B cell (primary cell): ENCODE data around the gene HTRA3. TPM values are rescaled to one million over a fixed set of nuclear protein-coding genes. Genes with fewer than 3 reads are reported as not detected.

Source experiments
- ATAC-seq: fragments of 200-7000 bp; cut with Tn5 transposase; one replicate; pipeline ENCODE4 v1.10.0; 2021; ENCODE audit warnings: low read depth, mild to moderate bottlenecking, moderate number of reproducible peaks, moderate library complexity
- CTCF ChIA-PET: fragments of 350-600 bp; sonication (Branson Sonifier 250); formaldehyde crosslinking; loops from one replicate; lab custom pipeline; 2021; ENCODE audit warnings: antibody characterized with exemption, inconsistent platforms; lab: Charles Lee
- POLR2A ChIA-PET: fragments of 350-600 bp; sonication (Branson Sonifier 250); formaldehyde crosslinking; loops from one replicate; lab custom pipeline; 2021; ENCODE audit warnings: antibody characterized with exemption; lab: Charles Lee
- DNase-seq: peaks from one replicate; pipeline ENCODE4 v3.0.0; 2013
- H2AFZ ChIP-seq: 2 replicates; pipeline ENCODE4 v1.6.1; 2012; ENCODE audit warnings: mild to moderate bottlenecking, low read depth, low read length; ENCODE audit not compliant: insufficient read depth, poor library complexity, severe bottlenecking
- H3K27ac ChIP-seq, 2 donors: 1 replicate in 1 of 2; 2 replicates in 1 of 2; pipeline ENCODE4 v1.5.1; 2012 to 2013; ENCODE audit warnings: low read length in 2 of 2, mild to moderate bottlenecking in 2 of 2, moderate library complexity in 1 of 2
- H3K27me3 ChIP-seq, 4 experiments: fragments of 200-600 bp in 1 of 4; sonication (generic) in 1 of 4; replicated peaks in 1 of 4; 1 replicate in 2 of 4; 2 replicates in 2 of 4; pipeline versions ENCODE4 v1.6.1 to v1.7.0; 2013 to 2016; ENCODE audit warnings: low read length in 3 of 4, mild to moderate bottlenecking in 2 of 4, mixed read lengths in 1 of 4, moderate library complexity in 1 of 4; ENCODE audit not compliant: insufficient read depth in 4 of 4, control insufficient read depth in 3 of 4; ENCODE audit errors: control extremely low read depth in 1 of 4
- H3K36me3 ChIP-seq, 2 experiments: replicated peaks in 1 of 2; 1 replicate in 1 of 2; 2 replicates in 1 of 2; pipeline versions ENCODE4 v1.6.1 to v1.7.1; 2013; ENCODE audit warnings: low read length in 1 of 2; ENCODE audit not compliant: insufficient read depth in 2 of 2, control insufficient read depth in 1 of 2; ENCODE audit errors: control extremely low read depth in 1 of 2, extremely low read depth in 1 of 2
- H3K4me1 ChIP-seq, 2 donors: fragments of 200-600 bp in 1 of 2; sonication (generic) in 1 of 2; 1 replicate in 1 of 2; 2 replicates in 1 of 2; pipeline versions ENCODE4 v1.5.1 to v1.6.1; 2013 to 2017; ENCODE audit warnings: low read length in 2 of 2; ENCODE audit not compliant: control insufficient read depth in 2 of 2, insufficient read depth in 2 of 2
- H3K4me2 ChIP-seq: replicated peaks from 2 replicates; pipeline ENCODE3; 2012; ENCODE audit warnings: mild to moderate bottlenecking, low read depth, low read length; ENCODE audit not compliant: poor library complexity, severe bottlenecking
- H3K4me3 ChIP-seq, 5 experiments: fragments of 200-600 bp in 1 of 5; sonication (generic) in 1 of 5; 1 replicate in 3 of 5; 2 replicates in 2 of 5; pipeline versions ENCODE4 v1.5.1 to v1.7.0; 2011 to 2016; ENCODE audit warnings: low read length in 4 of 5, mild to moderate bottlenecking in 4 of 5, low read depth in 2 of 5, control low read depth in 1 of 5, moderate library complexity in 1 of 5; ENCODE audit not compliant: insufficient read depth in 1 of 5; ENCODE audit errors: control extremely low read depth in 1 of 5, extremely low read depth in 1 of 5
- H3K79me2 ChIP-seq: fragments of 200-600 bp; sonication (generic); one replicate; pipeline ENCODE4 v1.6.0; 2016; ENCODE audit warnings: low read length; ENCODE audit not compliant: control insufficient read depth, insufficient read depth
- H3K9ac ChIP-seq: fragments of 200-600 bp; sonication (generic); 2 replicates; pipeline ENCODE4 v1.6.1; 2017; ENCODE audit warnings: mild to moderate bottlenecking, low read length, moderate library complexity
- H3K9me3 ChIP-seq, 3 donors: one replicate each; pipeline versions ENCODE4 v1.6.1 to v1.7.1; 2013; ENCODE audit warnings: low read length in 2 of 3; ENCODE audit not compliant: control insufficient read depth in 2 of 3, insufficient read depth in 1 of 3; ENCODE audit errors: control extremely low read depth in 1 of 3
- H4K20me1 ChIP-seq: 2 replicates; pipeline ENCODE4 v1.6.0; 2012; ENCODE audit warnings: mild to moderate bottlenecking, low read length; ENCODE audit not compliant: insufficient read depth, control insufficient read depth, poor library complexity, severe bottlenecking
- H3K27ac Mint-ChIP-seq: one replicate; pipeline ENCODE4 v1.8.0; 2021; ENCODE audit warnings: mixed read lengths
- H3K27me3 Mint-ChIP-seq: one replicate; pipeline ENCODE4 v1.8.0; 2021; ENCODE audit warnings: mixed read lengths
- H3K4me1 Mint-ChIP-seq: one replicate; pipeline ENCODE4 v1.8.0; 2021; ENCODE audit warnings: mixed read lengths
- H3K4me3 Mint-ChIP-seq: one replicate; pipeline ENCODE4 v1.8.0; 2021; ENCODE audit warnings: mixed read lengths
- H3K9me3 Mint-ChIP-seq: one replicate; pipeline ENCODE4 v1.8.0; 2022; ENCODE audit warnings: mixed read lengths; ENCODE audit not compliant: insufficient read depth
- CTCF ChIP-seq: fragments of 200-600 bp; IDR thresholded peaks from one replicate; pipeline ENCODE4 v1.8.0; 2022; ENCODE audit warnings: antibody characterized with exemption, mild to moderate bottlenecking
- EZH2 ChIP-seq: IDR thresholded peaks from 2 replicates; pipeline ENCODE4 v1.6.1; 2012; ENCODE audit warnings: borderline replicate concordance, low read depth, mild to moderate bottlenecking, moderate library complexity, low read length; ENCODE audit not compliant: insufficient read depth, poor library complexity, severe bottlenecking
- WGBS: methylation state at CpG from one replicate; pipeline ENCODE4 v1.1.5; 2013; ENCODE audit warnings: missing lambda C conversion rate; ENCODE audit not compliant: insufficient coverage; 5-methylcytosine and 5-hydroxymethylcytosine counted together
- intact Hi-C: fragments of 100-400 bp; cut with micrococcal nuclease; formaldehyde crosslinking; loops from one replicate; pipeline ENCODE4 v1.10.0; 2022
- polyA plus RNA-seq: library from polyadenylated mRNA; depleted of rRNA; stranded (reverse); fragments of >200 nt; gene quantifications from 2 replicates; pipeline ENCODE4 v1.2.3, GENCODE V29; 2012
- total RNA-seq, 2 donors: library from RNA; stranded (reverse); fragments of 120-200 nt in 1 of 2; gene quantifications; 1 replicate in 1 of 2; 2 replicates in 1 of 2; pipeline versions ENCODE4 v1.2.3 to v1.2.4, GENCODE V29; 2013 to 2022

Gene HTRA3
- total and polyA plus RNA-seq, 2 donors (not counting 1 experiment from before 2014, with no cell fraction given): not detected

GRCh38 chr4:8280876-8281440 lies 11.4 kb downstream of the HTRA3 start:
- H3K27me3 Mint-ChIP-seq: no peaks in the 10 kb centered on the region
- H3K9me3 Mint-ChIP-seq: no peaks in the 10 kb centered on the region
- POLR2A ChIA-PET: no interaction called here
- no peak overlapping the region for H3K4me3 Mint-ChIP-seq
- H3K27me3 ChIP-seq: no peaks in the 10 kb centered on the region
- no peak overlapping the region for H3K4me3 ChIP-seq
- no peaks in the 10 kb centered on the region for H3K79me2 ChIP-seq
- H2AFZ ChIP-seq: no peak overlapping the region
- no peaks in the 10 kb centered on the region for H3K4me1 Mint-ChIP-seq
- intact Hi-C loops: no loop called here
- 96% methylated on average over 12 of the region's 15 CpGs for WGBS
- H3K4me1 ChIP-seq: no peaks in the 10 kb centered on the region
- CTCF ChIA-PET: no interaction called here
- no peak overlapping the region for H3K27ac ChIP-seq
- H3K27ac Mint-ChIP-seq: no peak overlapping the region
- H3K4me2 ChIP-seq: no peak overlapping the region
- DNase-seq: no peak
- TF ChIP-seq CTCF (no peak), EZH2 (no peak)
- no peak overlapping the region for H3K9ac ChIP-seq
- H3K36me3 ChIP-seq: no peaks in the 10 kb centered on the region
- H3K9me3 ChIP-seq: no peaks in the 10 kb centered on the region
- ATAC-seq: no peak
- no peaks in the 10 kb centered on the region for H4K20me1 ChIP-seq

DNA sequence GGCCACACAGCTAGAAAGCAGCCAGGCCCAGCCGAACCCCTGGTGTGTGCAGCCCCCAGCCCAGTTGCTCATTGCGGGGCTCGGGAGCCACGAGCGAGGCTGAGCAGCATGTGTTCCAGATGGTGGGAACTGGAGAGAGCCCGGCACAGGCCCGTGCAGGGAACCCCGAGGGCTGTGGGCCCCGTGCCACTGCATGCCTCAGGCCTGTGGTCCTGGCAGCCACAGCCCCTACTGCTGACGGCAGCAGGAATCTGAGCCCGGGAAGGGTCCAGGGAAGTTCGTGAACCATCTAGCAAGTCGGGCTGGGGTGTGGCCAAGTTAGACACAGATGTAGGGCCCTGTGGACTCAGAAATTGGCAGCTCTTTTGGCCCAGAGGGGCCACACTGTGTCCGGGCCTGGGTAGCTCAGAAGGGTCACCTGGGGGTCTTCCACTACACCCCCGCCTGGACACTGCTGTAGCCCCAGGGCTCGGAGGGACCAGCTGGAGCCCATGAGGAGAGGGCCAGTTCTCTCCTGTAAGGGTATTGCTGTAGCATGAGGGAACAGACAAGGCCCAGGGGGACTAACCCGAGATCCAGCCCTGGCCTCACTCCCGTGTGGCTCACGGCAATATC lies 12.1 kb downstream of the HTRA3 start:
- H3K27me3 Mint-ChIP-seq: no peaks in the 10 kb centered on the region
- CTCF ChIA-PET: no interaction called here
- WGBS: 89% methylated on average over 19 of the region's 19 CpGs
- POLR2A ChIA-PET: no interaction called here
- no peaks in the 10 kb centered on the region for H3K4me1 Mint-ChIP-seq
- H3K4me3 ChIP-seq: no peak overlapping the region
- no peak overlapping the region for H3K27ac Mint-ChIP-seq
- H3K4me3 Mint-ChIP-seq: no peak overlapping the region
- DNase-seq: no peak
- intact Hi-C loops: no loop called here
- no peaks in the 10 kb centered on the region for H3K79me2 ChIP-seq
- ATAC-seq: no peak
- TF ChIP-seq EZH2 (no peak), CTCF (no peak)
- no peaks in the 10 kb centered on the region for H3K36me3 ChIP-seq
- H3K4me1 ChIP-seq: no peaks in the 10 kb centered on the region
- no peak overlapping the region for H3K9ac ChIP-seq
- no peaks in the 10 kb centered on the region for H3K9me3 Mint-ChIP-seq
- no peaks in the 10 kb centered on the region for H4K20me1 ChIP-seq
- H3K27ac ChIP-seq: no peak overlapping the region
- no peaks in the 10 kb centered on the region for H3K27me3 ChIP-seq
- no peak overlapping the region for H2AFZ ChIP-seq
- no peaks in the 10 kb centered on the region for H3K9me3 ChIP-seq
- H3K4me2 ChIP-seq: no peak overlapping the region
